HG02943 (cell line): Measurements from ENCODE around the gene MTUS2.
"Not testable (repeated sequence)": the region's sequence is repeated elsewhere in the genome, so short reads cannot be mapped to it uniquely, and the experiment has no call there.

Experiments
- ATAC-seq: cut with Tn5 transposase; IDR thresholded peaks from one replicate; pipeline ENCODE4 v1.9.1; 2021; ENCODE audit warnings: mild to moderate bottlenecking, low read depth, moderate library complexity; ENCODE audit not compliant: unreplicated experiment

The MTUS2 gene

GRCh38 chr13:29369060-29369743, 549.1 kb downstream of the MTUS2 start:
- no peak for ATAC-seq

DNA sequence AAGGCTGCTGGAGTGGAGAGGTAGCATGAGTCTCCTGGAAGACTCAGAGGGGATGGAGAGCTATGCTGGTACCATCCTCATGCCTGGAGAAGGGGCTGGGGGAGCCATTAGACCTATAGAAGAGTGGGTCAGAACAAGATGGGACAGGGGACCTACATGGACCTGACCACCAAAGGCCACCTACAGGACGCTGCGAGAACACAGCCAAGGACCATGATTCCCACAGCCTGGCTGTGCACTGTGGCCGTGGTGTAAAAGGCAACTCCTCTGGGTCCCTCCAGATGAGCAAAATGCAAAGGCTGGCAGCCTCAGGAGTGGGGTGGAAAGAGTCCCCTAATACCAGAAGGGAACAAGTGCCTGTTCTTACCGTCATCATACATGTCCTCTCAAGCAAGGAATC, 559.1 kb downstream of the MTUS2 start:
- no peak for ATAC-seq

DNA sequence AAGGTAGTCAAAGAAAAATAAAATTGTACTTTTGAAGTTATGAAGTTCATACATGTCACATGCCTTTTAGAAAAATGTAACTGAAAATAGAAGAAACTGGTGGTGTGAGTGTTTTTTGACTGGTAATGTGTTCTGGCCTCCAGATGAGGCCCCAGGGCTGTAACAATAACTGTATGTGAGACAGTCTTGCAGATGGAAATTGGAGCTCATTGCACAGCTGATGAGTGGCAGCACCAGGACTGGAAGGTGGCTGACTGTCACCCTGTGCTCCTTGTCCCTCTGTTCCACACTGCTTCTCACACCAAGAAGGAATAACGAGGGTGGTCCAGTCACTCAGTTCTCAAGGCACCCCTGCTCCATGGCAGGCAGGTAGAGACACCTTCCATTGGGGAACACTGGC, 559.7 kb downstream of the MTUS2 start:
- ATAC-seq: no peak

DNA sequence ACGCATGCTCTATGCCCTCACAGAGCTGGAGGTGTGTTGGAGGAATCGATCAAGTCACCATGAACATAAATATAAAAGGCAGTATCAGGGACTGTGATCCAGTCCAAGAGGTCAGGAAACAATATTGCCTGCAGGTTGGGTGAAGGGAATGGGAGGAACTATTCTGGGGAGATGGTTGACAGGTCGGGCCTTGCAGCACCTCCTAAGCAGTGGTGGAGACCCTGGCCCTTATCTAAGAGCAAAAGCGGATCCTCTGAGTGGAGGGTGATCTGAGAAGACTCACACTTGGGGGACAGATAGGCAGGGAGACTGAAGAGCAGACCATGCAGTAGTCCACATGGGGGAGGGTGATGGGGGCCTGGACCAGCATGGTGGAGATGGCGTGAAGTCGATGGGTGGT, 561.9 kb downstream of the MTUS2 start:
- ATAC-seq: no peak

DNA sequence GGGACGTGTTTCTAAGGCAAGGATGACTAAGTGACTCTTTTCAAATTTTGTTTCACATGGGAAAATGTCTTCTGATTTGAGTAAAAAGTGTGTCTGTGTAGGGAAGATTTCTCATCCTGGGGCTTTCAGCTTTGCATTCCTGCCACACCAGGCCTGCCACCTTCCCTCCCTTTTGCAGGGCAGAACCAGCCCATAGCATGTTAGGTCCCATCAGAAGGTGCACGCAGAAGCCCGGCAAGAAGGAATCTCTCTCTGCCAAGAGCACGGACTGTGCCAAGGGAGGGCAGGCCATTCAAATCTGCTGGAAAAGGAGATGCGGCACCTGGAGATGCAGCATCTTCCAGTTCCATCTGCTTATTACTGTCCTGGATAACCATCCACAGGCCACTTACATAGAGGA, 563.3 kb downstream of the MTUS2 start:
- no peak for ATAC-seq

GRCh38 chr13:29384466-29384865, 564.3 kb downstream of the MTUS2 start:
- ATAC-seq: no peak

DNA sequence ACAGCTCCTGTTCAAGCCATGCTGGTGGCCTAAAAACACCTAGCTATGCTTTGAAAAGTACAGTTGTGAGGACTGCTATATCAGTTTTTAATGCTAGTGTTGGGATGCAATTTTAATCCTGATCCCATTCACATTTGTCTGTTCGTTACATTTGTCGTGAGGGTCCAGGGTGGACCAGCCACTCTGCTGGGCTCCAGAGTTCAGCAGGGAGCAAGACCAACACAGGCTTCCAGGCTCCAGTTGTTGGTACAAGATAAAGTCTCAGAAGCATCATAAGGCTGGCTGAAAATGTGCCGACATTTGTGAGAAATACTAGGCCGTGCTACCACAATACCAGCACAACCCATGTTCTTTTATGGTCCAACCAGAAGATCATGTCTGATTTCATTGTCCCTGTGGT, 564.7 kb downstream of the MTUS2 start:
- no peak for ATAC-seq

- ATAC-seq: no peak
Observed at GRCh38 chr13:29386246-29386645, 566.1 kb downstream of the MTUS2 start.

DNA sequence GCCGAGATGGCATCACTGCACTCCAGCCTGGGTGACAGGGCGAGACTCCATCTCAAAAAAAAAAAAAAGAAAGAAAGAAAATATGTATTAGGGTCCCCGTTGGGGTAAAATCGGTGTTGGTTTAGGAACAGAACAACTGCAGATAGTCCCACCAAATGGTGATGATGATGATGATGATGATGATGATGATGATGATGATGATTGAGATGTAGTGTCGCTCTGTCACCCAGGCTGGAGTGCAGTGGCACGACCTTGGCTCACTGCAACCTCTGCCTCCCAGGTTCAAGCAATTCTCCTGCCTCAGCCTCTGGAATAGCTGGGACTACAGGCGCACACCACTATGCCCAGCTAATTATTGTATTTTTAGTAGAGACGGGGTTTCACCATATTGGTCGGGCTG, 570.5 kb downstream of the MTUS2 start:
- not testable (repeated sequence) for ATAC-seq

DNA sequence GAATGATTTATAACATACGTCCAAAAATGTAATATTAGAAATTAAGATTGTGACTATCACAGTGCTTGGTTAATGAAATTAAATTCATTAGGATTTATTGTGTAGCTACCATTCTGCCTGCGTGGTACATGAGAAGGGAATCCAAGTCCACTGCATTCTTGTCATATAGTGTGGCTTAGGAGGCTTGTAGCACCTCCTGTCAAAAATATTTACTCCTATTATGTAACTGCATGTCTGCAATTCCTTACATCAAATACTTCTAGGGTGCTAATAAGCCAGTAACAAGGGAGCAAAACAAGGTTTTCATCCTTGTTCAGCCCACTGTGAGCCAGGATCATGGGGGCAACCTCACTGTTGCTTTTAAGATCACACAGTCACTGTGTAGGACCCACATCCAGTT, 576.3 kb downstream of the MTUS2 start:
- ATAC-seq: no peak

- ATAC-seq: no peak
Observed at GRCh38 chr13:29397265-29397664, 577.1 kb downstream of the MTUS2 start.

DNA sequence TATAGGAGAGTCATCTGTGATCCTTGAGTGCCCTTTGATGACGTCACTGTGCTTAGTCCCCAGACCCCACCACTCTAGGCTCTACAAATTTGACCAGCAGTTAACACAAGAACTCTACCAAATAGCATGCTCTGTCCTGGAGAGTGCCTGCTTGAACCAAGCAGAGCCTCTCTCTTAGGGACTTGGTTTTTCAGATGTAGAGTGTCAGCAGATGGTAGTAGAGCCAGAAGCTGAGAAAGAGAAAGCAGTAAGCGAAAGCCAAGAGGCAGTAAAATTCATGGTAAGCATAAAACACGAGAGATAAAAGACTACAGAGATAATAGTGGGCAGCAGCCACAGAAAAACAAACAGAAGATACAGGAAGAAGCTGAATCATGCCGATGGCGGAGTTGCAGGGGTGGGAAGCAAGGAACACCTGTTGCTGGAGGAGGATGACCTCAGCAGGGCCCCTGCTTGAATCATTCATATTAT, 582.1 kb downstream of the MTUS2 start:
- ATAC-seq: no peak

DNA sequence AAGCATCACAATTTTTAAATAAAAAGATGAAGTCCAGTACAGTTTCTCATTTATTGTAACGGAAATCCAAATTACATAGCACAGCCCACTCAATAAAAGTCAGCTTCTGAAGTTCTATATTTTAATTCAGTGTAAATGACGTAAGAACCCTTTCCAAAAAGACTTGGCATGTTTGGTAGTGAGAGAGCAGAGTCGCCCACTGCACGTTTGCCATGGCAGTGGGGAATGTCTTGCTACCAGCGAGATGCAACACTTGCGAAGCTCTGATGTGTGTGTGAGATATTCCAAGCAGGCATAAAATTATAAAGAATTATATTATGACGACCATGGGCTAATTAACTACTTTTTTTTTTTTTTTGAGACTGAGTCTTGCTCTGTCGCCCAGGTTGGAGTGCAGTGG, 585.3 kb downstream of the MTUS2 start:
- no peak for ATAC-seq

DNA sequence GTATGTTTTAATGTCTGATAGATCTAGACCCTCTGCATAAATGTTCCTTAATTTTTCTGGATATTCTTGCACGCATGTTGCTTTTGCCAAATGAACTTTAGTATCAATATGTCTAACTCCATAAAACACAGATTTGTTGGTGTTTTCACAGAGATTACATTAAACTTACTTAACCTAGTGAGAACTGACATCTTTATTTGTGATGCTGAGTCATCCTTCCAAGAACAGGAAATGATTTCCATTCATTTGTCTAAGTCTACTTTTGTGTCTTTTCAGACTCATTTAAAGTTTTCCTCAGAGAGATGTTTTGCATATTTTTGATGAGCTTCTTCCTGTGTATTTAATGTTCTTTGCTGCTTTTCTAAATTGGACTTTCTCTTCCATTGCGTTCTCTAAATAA, 591.3 kb downstream of the MTUS2 start:
- ATAC-seq: no peak

- ATAC-seq: no peak
Observed at GRCh38 chr13:29418026-29418425, 597.9 kb downstream of the MTUS2 start.

GRCh38 chr13:29421118-29421517, 601.0 kb downstream of the MTUS2 start:
- no peak for ATAC-seq

DNA sequence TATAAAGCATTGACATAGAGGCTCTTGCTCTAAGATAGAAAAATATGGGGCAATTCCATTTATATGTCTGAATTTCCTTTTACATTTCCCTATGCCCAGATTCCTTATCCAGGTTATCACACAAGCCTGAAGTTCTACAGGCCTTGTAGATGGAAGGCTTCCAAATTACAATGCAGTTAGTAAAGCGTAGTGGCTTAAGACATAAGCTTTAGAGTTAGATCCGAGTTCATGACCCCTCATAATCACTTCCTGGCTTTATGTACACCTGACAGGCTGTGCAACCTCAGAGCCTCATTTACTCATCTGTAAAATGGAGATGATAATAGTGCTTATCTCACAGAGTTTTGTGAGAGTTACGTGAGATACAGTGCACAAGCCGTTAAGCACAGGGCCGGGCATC, 601.9 kb downstream of the MTUS2 start:
- no peak for ATAC-seq

DNA sequence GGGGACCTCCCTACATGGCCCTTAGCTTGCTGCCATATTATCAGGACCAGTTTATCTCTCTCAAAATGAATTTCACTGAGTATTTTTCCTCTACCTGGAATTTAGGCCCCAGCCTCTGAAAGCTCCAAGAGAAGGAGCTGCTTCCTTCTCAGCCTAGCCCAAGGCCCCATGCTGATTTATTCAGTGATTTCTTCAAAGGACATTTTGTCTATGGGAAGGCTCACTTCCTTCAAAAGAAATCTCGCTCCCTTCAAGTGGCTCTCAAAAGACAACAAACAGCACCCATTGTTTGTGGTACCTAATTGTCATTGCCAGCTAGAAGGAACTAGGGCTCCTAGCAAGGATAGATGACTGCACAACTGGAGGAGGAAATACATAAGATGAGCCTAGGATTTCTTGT, 602.9 kb downstream of the MTUS2 start:
- ATAC-seq: no peak

GRCh38 chr13:29427937-29428309, 607.8 kb downstream of the MTUS2 start:
- no peak for ATAC-seq

DNA sequence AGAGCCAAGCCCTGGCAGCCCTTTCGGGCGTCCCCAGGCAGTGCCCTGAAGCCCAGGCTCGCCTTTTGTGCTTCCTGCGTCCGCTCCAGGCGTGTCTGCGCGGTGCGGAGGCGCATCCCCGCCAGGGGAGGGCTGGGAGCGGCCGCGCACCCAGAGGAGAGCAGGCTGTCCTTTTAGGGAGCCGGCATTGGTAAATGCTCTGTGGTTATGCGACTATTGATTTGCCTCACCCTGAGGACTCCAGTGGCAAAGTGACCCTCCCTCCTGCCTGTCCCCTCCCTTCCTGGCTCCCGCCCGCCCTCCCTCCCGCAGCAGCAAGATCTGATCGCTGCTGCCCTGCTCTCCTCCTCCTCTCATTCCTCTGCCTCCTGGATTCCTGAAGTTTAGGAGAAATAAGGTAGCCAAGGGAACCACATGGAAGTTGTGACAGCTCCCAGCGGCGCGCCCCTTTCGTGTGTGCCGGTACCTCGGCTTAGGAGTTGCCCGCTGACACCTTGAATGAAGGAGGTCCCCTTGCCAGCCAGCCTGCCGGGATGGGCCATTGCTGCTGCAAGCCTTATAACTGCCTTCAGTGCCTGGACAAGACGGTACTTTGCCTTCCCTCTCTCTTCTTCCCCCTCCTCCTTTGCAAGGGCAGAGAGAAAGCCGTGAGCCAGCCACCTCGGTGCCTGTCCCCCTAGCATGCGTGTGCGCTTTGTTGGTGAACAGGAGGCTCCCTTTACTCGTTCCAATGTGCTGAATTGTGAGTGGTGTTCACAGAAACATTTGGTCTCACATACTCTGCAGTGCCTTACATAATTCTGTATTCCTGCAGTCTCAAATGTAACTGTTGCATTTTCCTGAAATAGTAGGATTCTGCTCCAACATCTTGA, 608.4 kb downstream of the MTUS2 start:
- ATAC-seq: no peak

DNA sequence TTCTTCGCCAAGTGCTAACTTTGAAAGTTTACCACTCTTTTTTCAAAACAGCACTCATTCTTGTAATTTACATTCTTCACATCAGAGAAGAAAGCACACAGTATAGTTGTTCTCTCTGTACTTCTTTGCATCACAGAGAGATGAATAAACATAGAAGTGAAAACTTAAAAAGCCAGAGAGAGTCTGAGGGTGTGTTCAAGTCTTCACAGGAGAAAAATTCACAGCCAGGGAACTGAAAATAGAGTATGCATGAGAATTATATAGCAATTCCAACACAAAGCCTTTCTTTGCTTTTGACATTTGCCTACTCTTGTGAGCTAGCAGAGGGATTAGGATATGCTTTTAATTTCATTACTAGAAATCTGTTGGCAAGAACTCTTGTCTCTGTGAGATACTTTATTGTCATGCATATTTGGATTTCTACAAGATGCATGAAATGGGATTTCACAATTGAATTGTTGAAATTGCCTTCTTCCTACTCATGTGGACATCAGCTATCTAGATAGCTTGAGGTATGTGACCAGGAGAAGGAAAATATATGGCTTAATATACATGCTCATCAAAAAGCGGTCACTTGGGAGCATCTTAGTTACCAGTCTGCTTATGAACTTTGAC, 609.3 kb downstream of the MTUS2 start:
- ATAC-seq: no peak
